WTC11 (cell line): ENCODE measurements around the gene PFKFB4. TPM values are rescaled to one million over a fixed set of nuclear protein-coding genes. Genes with fewer than 3 reads are reported as not detected.
"Not testable (repeated sequence)": the region's sequence is repeated elsewhere in the genome, so short reads cannot be mapped to it uniquely, and the experiment has no call there.

Experiments
- ATAC-seq: fragments of 200-7000 bp; cut with Tn5 transposase; 2 replicates; pipeline ENCODE4 v1.10.0; 2021; ENCODE audit warnings: mild to moderate bottlenecking, moderate library complexity
- CTCF ChIA-PET: fragments of 300-600 bp; sonication (Branson Sonifier 250); formaldehyde crosslinking; loops from one replicate; lab custom pipeline; 2021; ENCODE audit warnings: antibody characterized with exemption; lab: Charles Lee
- POLR2A ChIA-PET: fragments of 350-600 bp; sonication (Branson Sonifier 250); formaldehyde crosslinking; loops from one replicate; lab custom pipeline; 2021; ENCODE audit warnings: antibody characterized with exemption; lab: Charles Lee
- DNase-seq: peaks from one replicate; pipeline ENCODE4 v3.0.0; 2021; ENCODE audit warnings: low spot score
- H3K27ac Mint-ChIP-seq: 2 replicates; pipeline ENCODE4 v1.8.0; 2021; ENCODE audit warnings: mixed read lengths
- H3K27me3 Mint-ChIP-seq: 2 replicates; pipeline ENCODE4 v1.8.0; 2021; ENCODE audit warnings: low read depth, mild to moderate bottlenecking, moderate library complexity, mixed read lengths
- H3K36me3 Mint-ChIP-seq: 2 replicates; pipeline ENCODE4 v1.8.0; 2021; ENCODE audit warnings: mixed read lengths
- H3K4me1 Mint-ChIP-seq: 2 replicates; pipeline ENCODE4 v1.8.0; 2022; ENCODE audit warnings: mixed read lengths
- H3K4me3 Mint-ChIP-seq: 2 replicates; pipeline ENCODE4 v1.8.0; 2021; ENCODE audit warnings: mild to moderate bottlenecking, moderate library complexity, mixed read lengths
- H3K9me3 Mint-ChIP-seq: 2 replicates; pipeline ENCODE4 v1.8.0; 2021; ENCODE audit warnings: mixed read lengths
- EMX1 ChIP-seq: fragments of 250-450 bp; sonication (Bioruptor Pico); IDR thresholded peaks from 2 replicates; pipeline ENCODE4 v1.8.0; 2021; ENCODE audit warnings: mild to moderate bottlenecking
- GTF2I ChIP-seq: fragments of 250-450 bp; sonication (Bioruptor Pico); conservative IDR thresholded peaks from 2 replicates; pipeline ENCODE4 v1.4.0; 2021; ENCODE audit warnings: mild to moderate bottlenecking
- HMGA2 ChIP-seq: fragments of 250-450 bp; sonication (Bioruptor Pico); IDR thresholded peaks from 2 replicates; pipeline ENCODE4 v1.4.0; 2021; ENCODE audit warnings: mild to moderate bottlenecking, moderate library complexity
- IRF2 ChIP-seq: sonication (generic); formaldehyde crosslinking; IDR thresholded peaks from 2 replicates; pipeline ENCODE4 v1.8.0; 2022; ENCODE audit warnings: low read depth, missing genetic modification reagents, borderline replicate concordance
- RELA ChIP-seq: sonication (generic); formaldehyde crosslinking; IDR thresholded peaks from 2 replicates; pipeline ENCODE4 v1.8.1; 2022; ENCODE audit warnings: missing genetic modification reagents, mild to moderate bottlenecking, borderline replicate concordance
- ZNF121 ChIP-seq: sonication (generic); formaldehyde crosslinking; IDR thresholded peaks from 2 replicates; pipeline ENCODE4 v1.8.0; 2023; ENCODE audit warnings: missing genetic modification reagents
- ZNF219 ChIP-seq: sonication (generic); formaldehyde crosslinking; IDR thresholded peaks from 2 replicates; pipeline ENCODE4 v1.8.0; 2023; ENCODE audit warnings: missing genetic modification reagents, mild to moderate bottlenecking, borderline replicate concordance
- ZNF232 ChIP-seq: sonication (generic); formaldehyde crosslinking; IDR thresholded peaks from 2 replicates; pipeline ENCODE4 v1.8.0; 2022; ENCODE audit warnings: mild to moderate bottlenecking, missing genetic modification reagents
- ZNF671 ChIP-seq: fragments of 250-450 bp; sonication (Bioruptor Pico); IDR thresholded peaks from 2 replicates; pipeline ENCODE4 v1.8.0; 2021; ENCODE audit warnings: mild to moderate bottlenecking
- total RNA-seq: library from RNA; stranded (reverse); gene quantifications from 3 replicates; pipeline ENCODE4 v1.2.3, GENCODE V29; 2021
- TF ChIP-seq, protein P1 (sequence below): sonication (generic); formaldehyde crosslinking; IDR thresholded peaks from 2 replicates; pipeline ENCODE4 v1.8.0; 2023; ENCODE audit warnings: missing genetic modification reagents, mild to moderate bottlenecking, borderline replicate concordance
- TF ChIP-seq, protein P2 (sequence below): sonication (generic); formaldehyde crosslinking; IDR thresholded peaks from 2 replicates; pipeline ENCODE4 v1.8.0; 2022; ENCODE audit warnings: mild to moderate bottlenecking, missing genetic modification reagents
- TF ChIP-seq, protein P3 (sequence below): sonication (generic); formaldehyde crosslinking; IDR thresholded peaks from 2 replicates; pipeline ENCODE4 v1.8.1; 2023; ENCODE audit warnings: mild to moderate bottlenecking, moderate library complexity, missing genetic modification reagents
- TF ChIP-seq, protein P4 (sequence below): sonication (generic); formaldehyde crosslinking; IDR thresholded peaks from 2 replicates; pipeline ENCODE4 v1.8.1; 2023; ENCODE audit warnings: mild to moderate bottlenecking, missing genetic modification reagents, borderline replicate concordance
- TF ChIP-seq, protein P5 (sequence below): fragments of 250-450 bp; sonication (Bioruptor Pico); IDR thresholded peaks from 2 replicates; pipeline ENCODE4 v2.1.2; 2022; ENCODE audit warnings: mild to moderate bottlenecking, moderate library complexity

The PFKFB4 gene
- total RNA-seq, 1 experiment from 2014 or later = 18.0 TPM

DNA sequence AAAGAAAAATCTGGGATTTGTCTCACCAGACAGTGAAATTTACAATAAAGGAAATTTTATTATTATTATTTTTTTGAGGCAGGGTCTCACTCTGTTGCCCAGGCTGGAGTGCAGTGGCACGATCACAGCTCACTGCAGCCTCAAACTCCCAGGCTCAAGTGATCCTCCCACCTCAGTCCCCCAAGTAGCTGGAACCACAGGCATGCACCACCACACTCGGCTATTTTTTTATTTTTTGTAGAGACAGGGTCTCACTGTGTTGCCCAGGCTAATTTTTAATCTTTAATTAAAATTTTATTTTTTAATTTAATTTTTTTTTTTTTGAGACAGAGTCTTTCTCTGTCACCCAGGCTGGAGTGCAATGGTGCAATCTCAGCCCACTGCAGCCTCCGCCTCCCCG, 82.6 kb downstream of the PFKFB4 start:
- not testable (repeated sequence) for H3K9me3 Mint-ChIP-seq, H3K4me3 Mint-ChIP-seq, ATAC-seq, H3K27ac Mint-ChIP-seq, DNase-seq, H3K36me3 Mint-ChIP-seq, H3K27me3 Mint-ChIP-seq
- TF ChIP-seq ZNF121 (CRISPR knock-in tag) = peak; percentile 92
- TF ChIP-seq HMGA2 (CRISPR knock-in tag) = 0 out of 2 replicates have a peak, but pooled peaks have one; percentile 34
- TF ChIP-seq GTF2I = peak; percentile 85
- peaks cover 38% of the 10 kb centered on the region for H3K4me1 Mint-ChIP-seq
- ChIA-PET POLR2A (interaction anchor here (0.6 to 3.3 kb wide), 13 partner anchors 27 to 286 kb away, joined by 3 to 21 read pairs (median 4); partner anchors contain the start of genes ATRIP, CCDC51, CDC25A and PFKFB4), CTCF (interaction anchor here (0.7 to 6.3 kb wide), 38 partner anchors 8 to 1197 kb away, joined by 3 to 168 read pairs (median 4); partner anchors contain the start of genes ATRIP, CCDC51, PFKFB4 and SHISA5)

DNA sequence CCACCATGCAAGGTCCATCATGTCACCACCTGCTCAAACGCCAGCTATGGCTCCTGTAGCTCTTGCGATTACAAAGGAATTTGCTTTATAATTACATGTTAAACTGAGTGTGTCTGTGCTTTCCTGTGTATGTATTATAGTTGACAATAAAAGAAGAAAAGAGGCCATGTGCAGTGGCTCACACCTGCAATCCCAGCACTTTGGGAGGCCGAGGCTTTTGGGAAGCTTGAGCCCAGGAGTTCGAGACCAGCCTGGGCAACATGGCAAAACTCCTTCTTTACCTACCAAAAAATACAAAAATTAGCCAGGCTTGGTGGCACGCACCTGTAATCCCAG, 83.0 kb downstream of the PFKFB4 start:
- CTCF ChIA-PET = interaction anchor here (0.7 to 6.3 kb wide), 31 partner anchors 8 to 1062 kb away, joined by 3 to 168 read pairs (median 6); partner anchors contain the start of genes ATRIP, CCDC51, PFKFB4 and SHISA5
- Mint-ChIP-seq H3K9me3 (no peaks in the 10 kb centered on the region), H3K27me3 (no peaks in the 10 kb centered on the region; the same call in none of the 2 replicates)

DNA sequence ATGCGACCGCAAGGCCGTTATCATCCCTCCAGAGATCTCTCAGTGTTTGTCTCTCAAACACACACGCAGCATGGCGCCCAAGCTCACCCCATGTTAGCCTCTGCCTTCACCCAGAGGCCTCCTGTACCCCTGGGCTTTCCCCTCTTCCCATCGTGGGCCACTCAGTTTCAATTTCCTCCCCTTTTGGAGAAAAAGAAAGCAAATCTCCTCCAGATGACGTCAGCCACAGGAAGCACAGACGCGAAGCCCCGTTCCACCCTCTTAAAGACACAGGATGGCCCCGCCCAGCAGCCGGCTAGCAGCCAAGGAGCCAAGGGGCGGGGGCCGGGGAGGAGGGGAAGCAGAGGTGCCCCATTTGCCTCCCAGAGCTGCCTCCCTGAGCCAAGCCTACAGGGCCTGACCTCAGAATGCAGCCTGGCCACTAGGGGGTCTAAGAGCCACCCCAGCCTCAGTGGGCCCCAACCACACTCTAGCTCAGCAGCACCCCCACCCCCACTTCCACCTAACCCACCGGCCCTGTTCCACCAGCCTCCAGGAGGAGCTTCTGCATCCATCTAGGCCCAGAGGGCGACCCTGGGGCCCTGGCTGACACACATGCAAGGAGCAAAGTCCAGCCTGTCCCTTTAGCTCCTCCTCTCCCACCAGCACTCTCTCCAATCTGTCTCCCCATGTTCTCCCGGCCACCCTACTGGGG, 83.5 kb downstream of the PFKFB4 start:
- no peaks in the 10 kb centered on the region for H3K9me3 Mint-ChIP-seq
- peak; percentile 82 for ATAC-seq
- H3K4me3 Mint-ChIP-seq = peak overlapping the region; percentile 91
- DNase-seq = peak; percentile 96
- ChIA-PET CTCF (interaction anchor here (0.6 to 6.3 kb wide), 35 partner anchors 8 to 1062 kb away, joined by 3 to 168 read pairs (median 4); partner anchors contain the start of genes ATRIP, CCDC51, PFKFB4 and SHISA5), POLR2A (interaction anchor here (0.6 to 3.3 kb wide), 15 partner anchors 16 to 285 kb away, joined by 3 to 21 read pairs (median 5); partner anchors contain the start of genes ATRIP, CCDC51, CDC25A and CELSR3)
- peak overlapping the region; percentile 99 for H3K27ac Mint-ChIP-seq
- peaks cover 31% of the 10 kb centered on the region for H3K4me1 Mint-ChIP-seq
- H3K36me3 Mint-ChIP-seq = peaks cover 12% of the 10 kb centered on the region
- H3K27me3 Mint-ChIP-seq = no peaks in the 10 kb centered on the region; the same call in none of the 2 replicates
- TF ChIP-seq, protein P1, sequence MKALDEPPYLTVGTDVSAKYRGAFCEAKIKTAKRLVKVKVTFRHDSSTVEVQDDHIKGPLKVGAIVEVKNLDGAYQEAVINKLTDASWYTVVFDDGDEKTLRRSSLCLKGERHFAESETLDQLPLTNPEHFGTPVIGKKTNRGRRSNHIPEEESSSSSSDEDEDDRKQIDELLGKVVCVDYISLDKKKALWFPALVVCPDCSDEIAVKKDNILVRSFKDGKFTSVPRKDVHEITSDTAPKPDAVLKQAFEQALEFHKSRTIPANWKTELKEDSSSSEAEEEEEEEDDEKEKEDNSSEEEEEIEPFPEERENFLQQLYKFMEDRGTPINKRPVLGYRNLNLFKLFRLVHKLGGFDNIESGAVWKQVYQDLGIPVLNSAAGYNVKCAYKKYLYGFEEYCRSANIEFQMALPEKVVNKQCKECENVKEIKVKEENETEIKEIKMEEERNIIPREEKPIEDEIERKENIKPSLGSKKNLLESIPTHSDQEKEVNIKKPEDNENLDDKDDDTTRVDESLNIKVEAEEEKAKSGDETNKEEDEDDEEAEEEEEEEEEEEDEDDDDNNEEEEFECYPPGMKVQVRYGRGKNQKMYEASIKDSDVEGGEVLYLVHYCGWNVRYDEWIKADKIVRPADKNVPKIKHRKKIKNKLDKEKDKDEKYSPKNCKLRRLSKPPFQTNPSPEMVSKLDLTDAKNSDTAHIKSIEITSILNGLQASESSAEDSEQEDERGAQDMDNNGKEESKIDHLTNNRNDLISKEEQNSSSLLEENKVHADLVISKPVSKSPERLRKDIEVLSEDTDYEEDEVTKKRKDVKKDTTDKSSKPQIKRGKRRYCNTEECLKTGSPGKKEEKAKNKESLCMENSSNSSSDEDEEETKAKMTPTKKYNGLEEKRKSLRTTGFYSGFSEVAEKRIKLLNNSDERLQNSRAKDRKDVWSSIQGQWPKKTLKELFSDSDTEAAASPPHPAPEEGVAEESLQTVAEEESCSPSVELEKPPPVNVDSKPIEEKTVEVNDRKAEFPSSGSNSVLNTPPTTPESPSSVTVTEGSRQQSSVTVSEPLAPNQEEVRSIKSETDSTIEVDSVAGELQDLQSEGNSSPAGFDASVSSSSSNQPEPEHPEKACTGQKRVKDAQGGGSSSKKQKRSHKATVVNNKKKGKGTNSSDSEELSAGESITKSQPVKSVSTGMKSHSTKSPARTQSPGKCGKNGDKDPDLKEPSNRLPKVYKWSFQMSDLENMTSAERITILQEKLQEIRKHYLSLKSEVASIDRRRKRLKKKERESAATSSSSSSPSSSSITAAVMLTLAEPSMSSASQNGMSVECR (CRISPR knock-in tag) = 0 out of 2 replicates have a peak, but pooled peaks have one; percentile 59
- TF ChIP-seq, protein P2, sequence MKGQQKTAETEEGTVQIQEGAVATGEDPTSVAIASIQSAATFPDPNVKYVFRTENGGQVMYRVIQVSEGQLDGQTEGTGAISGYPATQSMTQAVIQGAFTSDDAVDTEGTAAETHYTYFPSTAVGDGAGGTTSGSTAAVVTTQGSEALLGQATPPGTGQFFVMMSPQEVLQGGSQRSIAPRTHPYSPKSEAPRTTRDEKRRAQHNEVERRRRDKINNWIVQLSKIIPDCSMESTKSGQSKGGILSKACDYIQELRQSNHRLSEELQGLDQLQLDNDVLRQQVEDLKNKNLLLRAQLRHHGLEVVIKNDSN (CRISPR knock-in tag) = no peak
- TF ChIP-seq IRF2 (CRISPR knock-in tag) (no peak), RELA (no peak), ZNF671 (CRISPR knock-in tag) (no peak)

More for the DNA sequence above, 83.0 kb downstream of the PFKFB4 start:
- POLR2A ChIA-PET = interaction anchor here (0.6 to 3.3 kb wide), 13 partner anchors 27 to 286 kb away, joined by 3 to 21 read pairs (median 5); partner anchors contain the start of genes ATRIP, CCDC51, CDC25A and CELSR3
- TF ChIP-seq, protein P3, sequence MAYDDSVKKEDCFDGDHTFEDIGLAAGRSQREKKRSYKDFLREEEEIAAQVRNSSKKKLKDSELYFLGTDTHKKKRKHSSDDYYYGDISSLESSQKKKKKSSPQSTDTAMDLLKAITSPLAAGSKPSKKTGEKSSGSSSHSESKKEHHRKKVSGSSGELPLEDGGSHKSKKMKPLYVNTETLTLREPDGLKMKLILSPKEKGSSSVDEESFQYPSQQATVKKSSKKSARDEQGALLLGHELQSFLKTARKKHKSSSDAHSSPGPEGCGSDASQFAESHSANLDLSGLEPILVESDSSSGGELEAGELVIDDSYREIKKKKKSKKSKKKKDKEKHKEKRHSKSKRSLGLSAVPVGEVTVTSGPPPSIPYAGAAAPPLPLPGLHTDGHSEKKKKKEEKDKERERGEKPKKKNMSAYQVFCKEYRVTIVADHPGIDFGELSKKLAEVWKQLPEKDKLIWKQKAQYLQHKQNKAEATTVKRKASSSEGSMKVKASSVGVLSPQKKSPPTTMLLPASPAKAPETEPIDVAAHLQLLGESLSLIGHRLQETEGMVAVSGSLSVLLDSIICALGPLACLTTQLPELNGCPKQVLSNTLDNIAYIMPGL (CRISPR knock-in tag) = no peak
- TF ChIP-seq, protein P4, sequence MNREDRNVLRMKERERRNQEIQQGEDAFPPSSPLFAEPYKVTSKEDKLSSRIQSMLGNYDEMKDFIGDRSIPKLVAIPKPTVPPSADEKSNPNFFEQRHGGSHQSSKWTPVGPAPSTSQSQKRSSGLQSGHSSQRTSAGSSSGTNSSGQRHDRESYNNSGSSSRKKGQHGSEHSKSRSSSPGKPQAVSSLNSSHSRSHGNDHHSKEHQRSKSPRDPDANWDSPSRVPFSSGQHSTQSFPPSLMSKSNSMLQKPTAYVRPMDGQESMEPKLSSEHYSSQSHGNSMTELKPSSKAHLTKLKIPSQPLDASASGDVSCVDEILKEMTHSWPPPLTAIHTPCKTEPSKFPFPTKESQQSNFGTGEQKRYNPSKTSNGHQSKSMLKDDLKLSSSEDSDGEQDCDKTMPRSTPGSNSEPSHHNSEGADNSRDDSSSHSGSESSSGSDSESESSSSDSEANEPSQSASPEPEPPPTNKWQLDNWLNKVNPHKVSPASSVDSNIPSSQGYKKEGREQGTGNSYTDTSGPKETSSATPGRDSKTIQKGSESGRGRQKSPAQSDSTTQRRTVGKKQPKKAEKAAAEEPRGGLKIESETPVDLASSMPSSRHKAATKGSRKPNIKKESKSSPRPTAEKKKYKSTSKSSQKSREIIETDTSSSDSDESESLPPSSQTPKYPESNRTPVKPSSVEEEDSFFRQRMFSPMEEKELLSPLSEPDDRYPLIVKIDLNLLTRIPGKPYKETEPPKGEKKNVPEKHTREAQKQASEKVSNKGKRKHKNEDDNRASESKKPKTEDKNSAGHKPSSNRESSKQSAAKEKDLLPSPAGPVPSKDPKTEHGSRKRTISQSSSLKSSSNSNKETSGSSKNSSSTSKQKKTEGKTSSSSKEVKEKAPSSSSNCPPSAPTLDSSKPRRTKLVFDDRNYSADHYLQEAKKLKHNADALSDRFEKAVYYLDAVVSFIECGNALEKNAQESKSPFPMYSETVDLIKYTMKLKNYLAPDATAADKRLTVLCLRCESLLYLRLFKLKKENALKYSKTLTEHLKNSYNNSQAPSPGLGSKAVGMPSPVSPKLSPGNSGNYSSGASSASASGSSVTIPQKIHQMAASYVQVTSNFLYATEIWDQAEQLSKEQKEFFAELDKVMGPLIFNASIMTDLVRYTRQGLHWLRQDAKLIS (CRISPR knock-in tag) = no peak
- TF ChIP-seq EMX1 (no peak), ZNF219 (CRISPR knock-in tag) (no peak), ZNF232 (no peak)
- TF ChIP-seq, protein P5, sequence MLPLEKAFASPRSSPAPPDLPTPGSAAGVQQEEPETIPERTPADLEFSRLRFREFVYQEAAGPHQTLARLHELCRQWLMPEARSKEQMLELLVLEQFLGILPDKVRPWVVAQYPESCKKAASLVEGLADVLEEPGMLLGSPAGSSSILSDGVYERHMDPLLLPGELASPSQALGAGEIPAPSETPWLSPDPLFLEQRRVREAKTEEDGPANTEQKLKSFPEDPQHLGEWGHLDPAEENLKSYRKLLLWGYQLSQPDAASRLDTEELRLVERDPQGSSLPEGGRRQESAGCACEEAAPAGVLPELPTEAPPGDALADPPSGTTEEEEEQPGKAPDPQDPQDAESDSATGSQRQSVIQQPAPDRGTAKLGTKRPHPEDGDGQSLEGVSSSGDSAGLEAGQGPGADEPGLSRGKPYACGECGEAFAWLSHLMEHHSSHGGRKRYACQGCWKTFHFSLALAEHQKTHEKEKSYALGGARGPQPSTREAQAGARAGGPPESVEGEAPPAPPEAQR (CRISPR knock-in tag) = 0 out of 2 replicates have a peak, but pooled peaks have one; percentile 5
- TF ChIP-seq, all 79 proteins: peak for 1
- H3K4me3 Mint-ChIP-seq = peak overlapping the region; percentile 91
- ATAC-seq (no peak), DNase-seq (no peak)
- peak overlapping the region; percentile 99 for H3K27ac Mint-ChIP-seq
- H3K4me1 Mint-ChIP-seq = peaks cover 34% of the 10 kb centered on the region
- H3K36me3 Mint-ChIP-seq = peaks cover 9% of the 10 kb centered on the region
